SK-N-MC (cell line): ENCODE data around the gene PTN.

Source experiments
- EZH2 ChIP-seq: fragments of 200-600 bp; sonication (generic); IDR thresholded peaks from one replicate; pipeline ENCODE4 v1.6.1; 2017; ENCODE audit warnings: antibody characterized with exemption
- FOXP2 ChIP-seq: optimal IDR thresholded peaks from 2 replicates; pipeline ENCODE3; 2011; ENCODE audit warnings: mild to moderate bottlenecking, moderate library complexity; ENCODE audit not compliant: insufficient read depth; ENCODE audit errors: extremely low read length, control extremely low read depth
- POLR2AphosphoS5 ChIP-seq: IDR thresholded peaks from 2 replicates; pipeline ENCODE4 v1.6.1; 2012; ENCODE audit warnings: mild to moderate bottlenecking, low read depth, low read length, borderline replicate concordance

- TF ChIP-seq EZH2 (no peak), POLR2AphosphoS5 (no peak), FOXP2 (no peak)
Measured at GRCh38 chr7:137363683-137364082, 20.1 kb upstream of the PTN start.
